MM.1S (cell line): Measurements from ENCODE around the gene KCNMA1.

Experiments used
- DNase-seq: peaks from one replicate; pipeline ENCODE4 v3.0.0-alpha.2; 2015
- H2AFZ ChIP-seq: fragments of 300-600 bp; sonication (generic); 2 replicates; pipeline ENCODE4 v1.6.0; 2016; ENCODE audit warnings: antibody characterized with exemption, low read length
- H3F3A ChIP-seq: fragments of 300-600 bp; sonication (generic); 2 replicates; pipeline ENCODE4 v1.6.1; 2016; ENCODE audit warnings: mild to moderate bottlenecking, antibody characterized with exemption, low read length, moderate library complexity, mixed read lengths; ENCODE audit not compliant: insufficient read depth
- H3K27ac ChIP-seq: fragments of 300-600 bp; sonication (generic); 2 replicates; pipeline ENCODE4 v1.5.1; 2016; ENCODE audit warnings: mild to moderate bottlenecking, low read length
- H3K27me3 ChIP-seq: fragments of 300-600 bp; sonication (generic); replicated peaks from 2 replicates; pipeline ENCODE4 v1.6.0; 2016; ENCODE audit warnings: low read length; ENCODE audit not compliant: insufficient read depth
- H3K36me3 ChIP-seq: fragments of 300-600 bp; sonication (generic); replicated peaks from 2 replicates; pipeline ENCODE4 v1.6.1; 2016; ENCODE audit warnings: mild to moderate bottlenecking, low read length, mixed read lengths; ENCODE audit not compliant: insufficient read depth
- H3K4me1 ChIP-seq: fragments of 300-600 bp; sonication (generic); 2 replicates; pipeline ENCODE4 v1.6.1; 2016; ENCODE audit warnings: low read length, mixed read lengths
- H3K4me2 ChIP-seq: fragments of 300-600 bp; sonication (generic); 2 replicates; pipeline ENCODE4 v1.6.0; 2016; ENCODE audit warnings: low read depth, low read length
- H3K4me3 ChIP-seq: fragments of 300-600 bp; sonication (generic); 2 replicates; pipeline ENCODE4 v1.5.1; 2016; ENCODE audit warnings: low read length, mixed read lengths
- H3K79me2 ChIP-seq: fragments of 300-600 bp; sonication (generic); 2 replicates; pipeline ENCODE4 v1.6.1; 2016; ENCODE audit warnings: mixed run types, low read length, mixed read lengths
- H3K9ac ChIP-seq: fragments of 300-600 bp; sonication (generic); 2 replicates; pipeline ENCODE4 v1.6.1; 2016; ENCODE audit warnings: low read length, mixed read lengths
- H3K9me2 ChIP-seq: fragments of 300-600 bp; sonication (generic); replicated peaks from 2 replicates; pipeline ENCODE4 v1.6.1; 2016; ENCODE audit warnings: mild to moderate bottlenecking, low read length, mixed read lengths; ENCODE audit not compliant: insufficient read depth
- H3K9me3 ChIP-seq: fragments of 300-600 bp; sonication (generic); replicated peaks from 2 replicates; pipeline ENCODE4 v1.6.1; 2016; ENCODE audit warnings: mild to moderate bottlenecking, low read length, mixed read lengths; ENCODE audit not compliant: insufficient read depth
- H4K20me1 ChIP-seq: fragments of 300-600 bp; sonication (generic); 2 replicates; pipeline ENCODE4 v1.6.1; 2016; ENCODE audit warnings: mild to moderate bottlenecking, low read length, moderate library complexity, mixed read lengths; ENCODE audit not compliant: insufficient read depth
- CTCF ChIP-seq: fragments of 300-600 bp; sonication (generic); IDR thresholded peaks from 2 replicates; pipeline ENCODE4 v1.5.1; 2016; ENCODE audit warnings: antibody characterized with exemption, low read length, mixed read lengths
- EZH2 ChIP-seq: fragments of 300-600 bp; sonication (generic); optimal IDR thresholded peaks from 2 replicates; pipeline ENCODE3; 2017; ENCODE audit warnings: low read depth, mild to moderate bottlenecking, antibody characterized with exemption, low read length, mixed read lengths
- EZH2phosphoT487 ChIP-seq: fragments of 300-600 bp; sonication (generic); IDR thresholded peaks from 2 replicates; pipeline ENCODE4 v1.6.1; 2018; ENCODE audit warnings: antibody characterized with exemption, low read length

The KCNMA1 gene

GRCh38 chr10:77358656-77359055 is 279.0 kb downstream of the KCNMA1 start:
- Histone ChIP-seq H3K27me3 (no peaks in the 10 kb centered on the region), H3K27ac (no peak overlapping the region), H3K36me3 (no peaks in the 10 kb centered on the region), H3K9ac (no peak overlapping the region), H3K79me2 (no peaks in the 10 kb centered on the region), H3K4me3 (no peak overlapping the region), H3K9me3 (no peaks in the 10 kb centered on the region), H4K20me1 (no peaks in the 10 kb centered on the region), H3K4me2 (no peak overlapping the region), H3F3A (no peaks in the 10 kb centered on the region), H3K9me2 (no peaks in the 10 kb centered on the region), H2AFZ (no peak overlapping the region), H3K4me1 (no peaks in the 10 kb centered on the region)
- no peak for TF ChIP-seq EZH2
- TF ChIP-seq CTCF: no peak
- no peak for TF ChIP-seq EZH2phosphoT487
- DNase-seq: no peak

- Histone ChIP-seq H3K4me3 (no peak overlapping the region), H3F3A (no peaks in the 10 kb centered on the region), H2AFZ (no peak overlapping the region), H3K4me1 (no peaks in the 10 kb centered on the region), H3K79me2 (no peaks in the 10 kb centered on the region), H3K9me2 (no peaks in the 10 kb centered on the region), H3K27ac (no peak overlapping the region), H3K27me3 (no peaks in the 10 kb centered on the region), H3K4me2 (no peak overlapping the region), H3K9ac (no peak overlapping the region), H4K20me1 (no peaks in the 10 kb centered on the region), H3K9me3 (no peaks in the 10 kb centered on the region), H3K36me3 (no peaks in the 10 kb centered on the region)
- DNase-seq: no peak
- TF ChIP-seq CTCF: no peak
- TF ChIP-seq EZH2: no peak
- no peak for TF ChIP-seq EZH2phosphoT487
Observed at GRCh38 chr10:77357611-77358310, 279.8 kb downstream of the KCNMA1 start.

GRCh38 chr10:77357185-77357584 is 280.4 kb downstream of the KCNMA1 start:
- H3K27me3 ChIP-seq: no peaks in the 10 kb centered on the region
- H3K79me2 ChIP-seq: no peaks in the 10 kb centered on the region
- H3K9me3 ChIP-seq: no peaks in the 10 kb centered on the region
- H3K4me1 ChIP-seq: no peaks in the 10 kb centered on the region
- no peak overlapping the region for H2AFZ ChIP-seq
- no peak for DNase-seq
- TF ChIP-seq EZH2 (no peak), CTCF (no peak), EZH2phosphoT487 (no peak)
- no peak overlapping the region for H3K27ac ChIP-seq
- no peaks in the 10 kb centered on the region for H4K20me1 ChIP-seq
- no peaks in the 10 kb centered on the region for H3K9me2 ChIP-seq
- H3F3A ChIP-seq: no peaks in the 10 kb centered on the region
- H3K9ac ChIP-seq: no peak overlapping the region
- no peak overlapping the region for H3K4me2 ChIP-seq
- H3K36me3 ChIP-seq: no peaks in the 10 kb centered on the region
- H3K4me3 ChIP-seq: no peak overlapping the region
